ENCODE results near the gene DTX2.
"Not testable (repeated sequence)": the region's sequence is repeated elsewhere in the genome, so short reads cannot be mapped to it uniquely, and the experiment has no call there.

DTX2 gene

DNA sequence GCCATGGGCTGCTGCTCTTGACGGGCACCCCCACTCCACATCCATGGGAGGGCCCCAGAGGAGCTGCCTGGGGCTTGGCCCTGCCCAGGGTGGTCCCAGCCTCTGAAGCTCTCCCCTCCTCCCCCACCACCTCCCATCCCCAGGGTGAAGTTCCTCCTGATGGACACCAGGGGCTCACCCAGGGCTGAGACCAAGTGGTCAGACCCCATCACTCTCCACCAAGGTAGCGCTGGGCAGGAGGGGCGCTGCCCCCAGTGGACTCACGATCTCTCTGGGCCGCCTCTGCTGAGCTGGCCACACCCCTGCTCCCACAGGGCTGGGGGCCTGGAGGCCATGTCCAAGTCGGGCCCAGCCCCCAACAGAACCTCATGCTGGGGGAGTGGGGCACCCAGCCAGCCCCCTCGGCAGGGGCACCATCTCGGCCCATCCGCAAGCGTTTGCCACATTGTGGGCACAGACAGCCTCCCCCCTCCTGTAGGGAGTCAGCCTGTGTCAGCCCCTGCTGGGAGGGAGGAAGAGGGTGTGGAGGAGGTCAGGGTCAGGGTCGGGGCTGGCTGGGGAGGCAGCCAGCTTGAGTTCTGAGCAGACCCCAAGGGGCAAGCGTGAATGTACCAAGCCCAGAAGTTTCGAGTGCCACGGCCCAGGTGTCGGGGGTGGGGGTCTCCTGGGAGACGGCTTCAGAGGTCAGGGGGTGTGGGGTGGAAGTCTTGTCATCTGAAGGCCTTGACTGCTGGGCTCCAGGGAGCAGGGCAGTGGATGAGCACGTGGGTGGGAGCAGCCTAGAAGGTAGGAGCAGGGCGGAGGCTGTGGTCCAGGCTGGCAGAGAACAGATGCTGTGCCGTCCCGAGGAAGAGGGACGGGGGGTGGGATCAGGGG is 51.7 kb downstream of the DTX2 start:
- DNase-seq (ENCODE audit: low read depth) = no peak

DNA sequence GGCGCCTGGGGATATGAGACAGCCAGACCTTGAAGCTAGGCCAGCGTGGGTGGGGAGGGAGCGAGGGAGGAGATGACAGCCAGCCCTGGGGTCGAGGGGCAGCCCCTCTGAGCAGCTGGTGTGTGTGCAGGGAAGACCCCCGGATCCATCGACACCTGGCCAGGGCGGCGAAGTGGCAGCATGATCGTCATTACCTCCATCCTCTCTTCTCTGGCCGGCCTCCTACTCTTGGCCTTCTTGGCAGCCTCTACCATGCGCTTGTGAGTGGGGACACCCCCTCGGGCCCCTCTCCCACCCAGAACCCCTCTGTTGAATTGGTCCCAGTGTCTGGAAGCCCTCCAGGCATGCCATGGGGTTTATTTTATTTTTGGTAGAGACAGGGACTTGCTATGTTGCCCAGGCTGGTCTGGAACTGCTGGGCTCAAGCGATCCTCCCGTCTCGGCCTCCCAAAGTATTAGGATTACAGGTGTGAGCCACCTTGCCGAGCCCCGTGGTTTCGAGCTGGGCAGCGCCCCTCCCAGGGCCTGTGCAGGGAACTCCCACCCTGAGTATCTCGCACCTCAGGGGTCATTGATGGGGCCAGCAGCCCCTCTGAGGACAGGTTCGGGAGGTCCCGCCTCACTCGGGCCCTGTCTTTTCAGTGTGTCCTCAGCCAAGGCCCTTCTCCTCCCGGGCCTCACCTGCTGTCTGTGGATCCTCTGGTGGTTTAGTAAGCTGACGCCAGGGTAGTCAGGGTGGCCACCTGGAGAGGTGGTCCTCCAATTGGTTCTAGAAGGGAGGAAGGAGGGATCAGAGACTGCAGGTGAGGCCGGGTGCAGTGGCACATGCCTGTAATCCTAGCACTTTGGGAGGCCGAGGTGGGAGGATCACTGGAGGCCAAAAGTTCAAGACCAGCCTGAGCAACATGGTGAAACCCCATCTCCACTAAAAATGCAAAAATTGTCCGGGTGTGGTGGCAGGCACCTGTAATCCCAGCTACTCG is 52.6 kb downstream of the DTX2 start:
- no peak for DNase-seq (ENCODE audit: low read depth)

- no peak for DNase-seq (ENCODE audit: low read depth)
Measured at GRCh38 chr7:76514926-76515771, 53.6 kb downstream of the DTX2 start.

DNA sequence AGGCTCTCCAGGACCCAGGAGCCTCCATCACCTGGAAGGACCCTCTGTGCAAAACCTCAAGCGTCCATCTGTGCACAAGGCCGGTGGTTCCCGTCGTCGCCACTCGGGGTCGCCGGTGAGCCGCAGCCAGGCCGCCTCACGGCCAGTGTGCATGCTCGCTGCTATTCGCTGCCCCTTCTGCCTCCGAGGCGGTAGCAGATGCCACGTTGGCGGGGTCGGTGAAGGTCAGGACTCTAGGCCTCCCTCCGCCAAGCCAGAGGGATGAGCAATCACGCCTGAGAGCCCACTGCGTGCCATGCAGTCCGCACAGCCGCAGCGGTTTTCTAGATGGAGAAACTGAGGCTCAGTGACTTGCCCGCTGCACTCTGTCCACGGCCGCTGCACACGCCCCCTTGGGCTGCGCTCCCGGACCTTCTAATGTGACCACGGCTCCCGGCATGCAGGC is 54.5 kb downstream of the DTX2 start:
- no peak for DNase-seq (ENCODE audit: low read depth)

GRCh38 chr7:76516932-76517331 is 55.4 kb downstream of the DTX2 start:
- DNase-seq (ENCODE audit: low read depth) = not testable (repeated sequence)

DNA sequence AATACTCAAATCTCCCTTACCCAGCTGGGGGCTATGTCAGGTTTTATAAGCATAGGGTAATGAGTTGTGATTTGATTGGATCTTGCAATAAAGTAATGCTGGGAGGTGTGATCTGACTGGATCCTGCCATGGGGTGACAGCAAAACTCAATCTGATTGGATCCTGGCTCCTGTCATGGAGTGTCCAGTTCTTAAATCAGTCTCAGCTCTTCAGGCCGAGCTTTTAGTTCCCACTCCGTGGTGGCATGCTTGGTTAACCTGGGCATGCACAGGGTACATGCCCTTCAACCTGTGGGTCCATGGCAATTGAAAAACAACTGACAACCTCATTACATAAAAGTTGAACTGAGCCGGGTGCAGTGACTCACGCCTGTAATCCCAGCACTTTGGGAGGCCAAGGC is 64.7 kb downstream of the DTX2 start:
- not testable (repeated sequence) for DNase-seq (ENCODE audit: low read depth)

- DNase-seq (ENCODE audit: low read depth) = not testable (repeated sequence)
Measured at GRCh38 chr7:76531643-76532042, 70.1 kb downstream of the DTX2 start.

DNA sequence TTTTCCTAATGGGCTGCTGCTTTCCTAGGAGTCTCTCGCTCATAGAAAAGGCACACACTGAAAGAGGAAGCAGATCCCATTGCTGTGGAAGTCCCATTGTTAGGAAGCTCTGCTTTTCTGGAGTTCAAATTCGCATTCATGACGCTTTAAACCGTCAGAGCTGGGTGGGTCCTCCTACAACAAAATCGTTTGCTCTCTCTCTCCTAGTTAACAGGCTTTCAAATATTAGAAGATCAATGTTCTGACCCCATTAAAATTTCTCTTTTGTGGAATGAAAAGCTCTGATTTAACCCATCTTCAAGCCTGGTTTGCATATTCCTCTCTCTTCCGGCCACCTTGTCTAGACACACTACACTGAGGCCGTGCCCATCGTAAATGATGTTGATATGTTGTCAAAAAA is 81.7 kb downstream of the DTX2 start, which contains the start of gene SPDYE16:
Gene SPDYE16 (minus strand): TSS at position 101 of the 400 bp plus-strand sequence. CDS start 1,838 bp downstream, outside the sequence.
- DNase-seq (ENCODE audit: low read depth) = not testable (repeated sequence)

DNA sequence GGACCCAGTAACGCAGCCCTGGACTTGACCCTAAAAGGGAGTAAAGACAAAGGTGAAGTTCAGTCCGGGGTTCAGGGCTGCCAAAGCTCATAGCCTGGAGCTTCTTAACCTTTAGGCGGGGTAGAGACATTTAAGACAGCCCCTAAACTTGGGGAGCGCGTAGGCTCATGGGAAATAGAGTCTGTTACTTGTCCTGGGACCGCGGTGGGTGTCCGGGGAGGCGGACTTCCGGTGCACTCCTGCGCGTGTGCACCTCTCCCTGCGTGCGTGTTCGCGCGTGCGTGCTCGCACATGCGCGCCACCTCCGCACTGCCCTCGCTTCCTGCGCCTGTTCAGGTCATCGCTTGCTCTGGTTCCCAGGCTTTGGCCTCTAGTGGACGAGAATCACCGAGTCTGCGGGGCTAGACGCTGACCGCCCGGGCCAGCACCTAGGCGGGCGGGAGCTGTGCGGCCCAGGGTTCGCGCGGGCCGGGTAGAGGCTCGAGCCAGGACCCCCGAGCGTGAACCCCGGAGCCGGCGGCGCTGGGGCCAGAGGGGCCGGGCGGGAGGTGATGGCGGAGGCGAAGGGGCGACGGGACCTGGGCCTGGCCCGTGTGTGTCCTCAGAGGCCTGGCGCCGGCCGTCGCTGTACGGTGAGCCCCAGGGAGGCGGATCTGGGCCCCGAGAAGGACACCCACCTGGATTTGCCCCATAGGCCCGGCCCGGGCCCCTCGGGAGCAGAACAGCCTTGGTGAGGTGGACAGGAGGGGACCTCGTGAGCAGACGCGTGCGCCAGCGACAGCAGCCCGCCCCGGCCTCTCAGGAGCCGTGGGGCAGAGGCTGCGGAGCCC is 87.7 kb downstream of the DTX2 start:
- DNase-seq (ENCODE audit: low read depth) = peak; percentile 73

GRCh38 chr7:76549855-76550248 is 88.3 kb downstream of the DTX2 start:
- not testable (repeated sequence) for DNase-seq (ENCODE audit: low read depth)

DNA sequence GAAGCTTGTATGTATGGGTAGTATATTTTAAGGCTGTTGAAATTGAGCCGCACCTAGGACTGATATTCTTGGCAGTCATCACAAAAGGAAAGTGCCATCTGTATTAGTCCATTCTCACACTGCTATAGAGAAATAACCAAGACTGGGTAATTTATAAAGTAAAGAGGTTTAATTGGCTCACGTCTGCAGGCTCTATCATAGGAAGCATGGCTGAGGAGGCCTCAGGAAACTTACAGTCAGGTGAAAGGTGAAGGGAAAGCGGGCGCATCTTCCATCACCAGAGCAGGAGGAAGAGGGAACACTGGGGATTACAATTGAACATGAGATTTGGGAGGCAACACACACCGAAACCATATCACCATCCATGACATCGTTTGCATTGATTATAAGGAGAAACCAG is 90.5 kb downstream of the DTX2 start:
- DNase-seq (ENCODE audit: low read depth) = not testable (repeated sequence)
